GM18520 (cell line): Measurements from ENCODE around the gene RBMY1J.
"Not testable (repeated sequence)": the region's sequence is repeated elsewhere in the genome, so short reads cannot be mapped to it uniquely, and the experiment has no call there.

Experiments
- ATAC-seq: cut with Tn5 transposase; IDR thresholded peaks from one replicate; pipeline ENCODE4 v1.9.1; 2021; ENCODE audit not compliant: unreplicated experiment

The RBMY1J gene

GRCh38 chrY:22403110-22403509 is at the start of gene RBMY1J:
TSS of gene RBMY1J (plus strand) at chrY:22403410. CDS start at chrY:22405448, 2,038 bp downstream.
- not testable (repeated sequence) for ATAC-seq

- no peak for ATAC-seq
Measured at GRCh38 chrY:22367416-22367815, 35.8 kb upstream of the RBMY1J start.

- no peak for ATAC-seq
Measured at GRCh38 chrY:22370623-22371022, 32.6 kb upstream of the RBMY1J start.

- ATAC-seq: no peak
Measured at GRCh38 chrY:22373494-22373893, 29.7 kb upstream of the RBMY1J start.

GRCh38 chrY:22444718-22445396 is 41.6 kb downstream of the RBMY1J start:
- ATAC-seq: not testable (repeated sequence)

- not testable (repeated sequence) for ATAC-seq
Measured at GRCh38 chrY:22455522-22455921, 52.3 kb downstream of the RBMY1J start.

- ATAC-seq: not testable (repeated sequence)
Measured at GRCh38 chrY:22461962-22462361, 58.8 kb downstream of the RBMY1J start.
